Measurements from ENCODE around the gene HAO1. TPM values are rescaled to one million over a fixed set of nuclear protein-coding genes. Genes with fewer than 3 reads are reported as not detected.

Gene HAO1
- total RNA-seq, result not detected

GRCh38 chr20:7940341-7940740, at the start of gene HAO1:
TSS of gene HAO1 (minus strand) at chr20:7940458. CDS start at chr20:7940422, 36 bp downstream.
- DNase-seq (no peak), ATAC-seq (no peak)
- ChIA-PET POLR2A (no interaction called here), CTCF (no interaction called here)
- intact Hi-C loops (cut with micrococcal nuclease), result no loop called here
- no peaks in the 10 kb centered on the region for H3K4me1 Mint-ChIP-seq (ENCODE audit: low read depth)
- H3K4me3 Mint-ChIP-seq, result no peak within 1 kb of the TSS
- no peaks in the 10 kb centered on the region for H3K36me3 Mint-ChIP-seq (ENCODE audit: low read depth)
- H3K9me3 Mint-ChIP-seq, result no peaks in the 10 kb centered on the region
- no peak within 1 kb of the TSS for H3K27ac Mint-ChIP-seq
- no peak for TF ChIP-seq CTCF (IDR thresholded peaks at IDR 0.05)
- peaks cover 5% of the 10 kb centered on the region for H3K27me3 Mint-ChIP-seq

GRCh38 chr20:7989379-7989778, 49.1 kb upstream of the HAO1 start:
- H3K36me3 Mint-ChIP-seq (ENCODE audit: low read depth), result peaks cover 13% of the 10 kb centered on the region
- no peak overlapping the region for H3K4me3 Mint-ChIP-seq
- H3K27ac Mint-ChIP-seq, result no peak overlapping the region
- no peaks in the 10 kb centered on the region for H3K4me1 Mint-ChIP-seq (ENCODE audit: low read depth)
- ATAC-seq, result no peak
- DNase-seq, result no peak
- H3K9me3 Mint-ChIP-seq, result peaks cover 7% of the 10 kb centered on the region
- ChIA-PET POLR2A (interaction anchor here (0.7 kb wide), 1 partner anchor 346 kb away, joined by 3 read pairs; no protein-coding TSS in a partner anchor), CTCF (interaction anchor here (0.9 to 1.9 kb wide), 3 partner anchors 9 to 18 kb away, joined by 3 to 6 read pairs (median 4); no protein-coding TSS in a partner anchor)
- TF ChIP-seq CTCF (IDR thresholded peaks at IDR 0.05), result no peak
- H3K27me3 Mint-ChIP-seq, result no peaks in the 10 kb centered on the region
- intact Hi-C loops (cut with micrococcal nuclease), result no loop called here

GRCh38 chr20:7985916-7986315, 45.7 kb upstream of the HAO1 start:
- intact Hi-C loops (cut with micrococcal nuclease), result no loop called here
- CTCF ChIA-PET, result no interaction called here
- H3K4me3 Mint-ChIP-seq, result no peak overlapping the region
- no peaks in the 10 kb centered on the region for H3K9me3 Mint-ChIP-seq
- H3K36me3 Mint-ChIP-seq (ENCODE audit: low read depth), result peaks cover 19% of the 10 kb centered on the region
- ATAC-seq, result no peak
- H3K27ac Mint-ChIP-seq, result no peak overlapping the region
- POLR2A ChIA-PET, result no interaction called here
- H3K4me1 Mint-ChIP-seq (ENCODE audit: low read depth), result peaks cover 6% of the 10 kb centered on the region
- no peak for TF ChIP-seq CTCF (IDR thresholded peaks at IDR 0.05)
- H3K27me3 Mint-ChIP-seq, result no peaks in the 10 kb centered on the region
- no peak for DNase-seq

- no peak overlapping the region for H3K4me3 Mint-ChIP-seq
- POLR2A ChIA-PET, result interaction anchor here (0.6 kb wide), 1 partner anchor 105 kb away, joined by 3 read pairs; no protein-coding TSS in a partner anchor
- peaks cover 14% of the 10 kb centered on the region for H3K4me1 Mint-ChIP-seq (ENCODE audit: low read depth)
- H3K27ac Mint-ChIP-seq, result no peak overlapping the region
- intact Hi-C loops (cut with micrococcal nuclease), result no loop called here
- no peak for TF ChIP-seq CTCF (IDR thresholded peaks at IDR 0.05)
- CTCF ChIA-PET, result interaction anchor here (1.0 kb wide), 1 partner anchor 60 kb away, joined by 3 read pairs; no protein-coding TSS in a partner anchor
- peaks cover 22% of the 10 kb centered on the region for H3K36me3 Mint-ChIP-seq (ENCODE audit: low read depth)
- DNase-seq (no peak), ATAC-seq (no peak)
- no peaks in the 10 kb centered on the region for H3K27me3 Mint-ChIP-seq
- no peaks in the 10 kb centered on the region for H3K9me3 Mint-ChIP-seq
Measured at GRCh38 chr20:7984192-7984591, 43.9 kb upstream of the HAO1 start.

GRCh38 chr20:7981374-7981773, 41.1 kb upstream of the HAO1 start:
- no peak overlapping the region for H3K4me3 Mint-ChIP-seq
- no peak overlapping the region for H3K27ac Mint-ChIP-seq
- intact Hi-C loops (cut with micrococcal nuclease), result no loop called here
- no peaks in the 10 kb centered on the region for H3K9me3 Mint-ChIP-seq
- peaks cover 25% of the 10 kb centered on the region for H3K36me3 Mint-ChIP-seq (ENCODE audit: low read depth)
- DNase-seq, result no peak
- H3K4me1 Mint-ChIP-seq (ENCODE audit: low read depth), result peaks cover 14% of the 10 kb centered on the region
- POLR2A ChIA-PET, result interaction anchor here (1.9 kb wide), 1 partner anchor 9 kb away, joined by 6 read pairs; no protein-coding TSS in a partner anchor
- CTCF ChIA-PET, result interaction anchor here (1.3 to 1.7 kb wide), 2 partner anchors 44 to 741 kb away, joined by 3 to 8 read pairs; no protein-coding TSS in a partner anchor
- TF ChIP-seq CTCF (IDR thresholded peaks at IDR 0.05), result no peak
- no peak for ATAC-seq
- H3K27me3 Mint-ChIP-seq, result no peaks in the 10 kb centered on the region
